PC-9 (cell line): ENCODE data around the gene PDE6G. TPM values are rescaled to one million over a fixed set of nuclear protein-coding genes. Genes with fewer than 3 reads are reported as not detected.

Experiments
- BruUV-seq: library from RNA; stranded (reverse); fragments of 400-500 nt; replicated peaks from 2 replicates; lab custom pipeline; 2021; lab: Mats Ljungman, UMichigan
- CTCF ChIA-PET: fragments of 300-600 bp; sonication (Branson Sonifier 250); formaldehyde crosslinking; loops from one replicate; lab custom pipeline; 2022; ENCODE audit warnings: antibody characterized with exemption; lab: Charles Lee
- POLR2A ChIA-PET: fragments of 300-600 bp; sonication (Branson Sonifier 250); formaldehyde crosslinking; loops from one replicate; lab custom pipeline; 2022; ENCODE audit warnings: antibody characterized with exemption; ENCODE audit not compliant: unreplicated experiment; lab: Charles Lee
- DNase-seq, 2 experiments: peaks; one replicate each; pipeline versions ENCODE4 v3.0.0 to v3.0.0-alpha.2; 2015 to 2022; ENCODE audit warnings: mixed read lengths in 1 of 2
- H2AFZ ChIP-seq: fragments of 200-600 bp; sonication (generic); 2 replicates; pipeline ENCODE4 v1.8.1; 2017; ENCODE audit warnings: antibody characterized with exemption
- H3F3A ChIP-seq: fragments of 200-600 bp; sonication (generic); 2 replicates; pipeline ENCODE4 v1.8.1; 2017; ENCODE audit warnings: antibody characterized with exemption, mild to moderate bottlenecking, low read depth; ENCODE audit not compliant: insufficient read depth
- H3K27ac ChIP-seq: fragments of 200-600 bp; sonication (generic); 2 replicates; pipeline ENCODE4 v1.6.1; 2016; ENCODE audit warnings: mixed run types
- H3K27me3 ChIP-seq: fragments of 200-600 bp; sonication (generic); 2 replicates; pipeline ENCODE4 v1.6.1; 2016; ENCODE audit warnings: low read depth, mixed run types; ENCODE audit not compliant: insufficient read depth
- H3K36me3 ChIP-seq: fragments of 200-600 bp; sonication (generic); 2 replicates; pipeline ENCODE4 v1.6.1; 2016; ENCODE audit warnings: low read depth, mixed run types
- H3K4me1 ChIP-seq: fragments of 200-600 bp; sonication (generic); replicated peaks from 2 replicates; pipeline ENCODE4 v1.6.1; 2016; ENCODE audit warnings: mixed run types; ENCODE audit not compliant: insufficient read depth
- H3K4me2 ChIP-seq: fragments of 200-600 bp; sonication (generic); 2 replicates; pipeline ENCODE4 v1.6.1; 2017; ENCODE audit warnings: mixed run types
- H3K4me3 ChIP-seq: fragments of 200-600 bp; sonication (generic); 2 replicates; pipeline ENCODE4 v1.6.1; 2016; ENCODE audit warnings: mixed run types
- H3K79me2 ChIP-seq: fragments of 200-600 bp; sonication (generic); 2 replicates; pipeline ENCODE4 v1.6.1; 2017; ENCODE audit warnings: low read depth, mixed run types
- H3K9me2 ChIP-seq: fragments of 200-600 bp; sonication (generic); 2 replicates; pipeline ENCODE4 v1.8.1; 2017; ENCODE audit warnings: mild to moderate bottlenecking; ENCODE audit not compliant: insufficient read depth
- H3K9me3 ChIP-seq: fragments of 200-600 bp; sonication (generic); 2 replicates; pipeline ENCODE4 v1.8.1; 2016; ENCODE audit warnings: low read depth; ENCODE audit not compliant: insufficient read depth
- H4K20me1 ChIP-seq: fragments of 200-600 bp; sonication (generic); 2 replicates; pipeline ENCODE4 v1.8.1; 2017; ENCODE audit not compliant: insufficient read depth
- CTCF ChIP-seq: fragments of 200-600 bp; sonication (generic); conservative IDR thresholded peaks from 2 replicates; pipeline ENCODE4 v1.6.1; 2017; ENCODE audit warnings: mixed run types, antibody characterized with exemption, mild to moderate bottlenecking, moderate library complexity
- EZH2 ChIP-seq: fragments of 200-600 bp; sonication (generic); IDR thresholded peaks from 2 replicates; pipeline ENCODE4 v1.8.0; 2017; ENCODE audit warnings: antibody characterized with exemption, low read depth
- intact Hi-C: fragments of 100-400 bp; cut with micrococcal nuclease; formaldehyde crosslinking; loops from one replicate; pipeline ENCODE4 v1.10.0; 2022; ENCODE audit not compliant: unreplicated experiment
- total RNA-seq: library from RNA; stranded (reverse); gene quantifications from 2 replicates; pipeline ENCODE4 v1.2.3, GENCODE V29; 2021

Gene PDE6G
- total RNA-seq, 1 experiment from 2014 or later = 1.3 TPM

DNA sequence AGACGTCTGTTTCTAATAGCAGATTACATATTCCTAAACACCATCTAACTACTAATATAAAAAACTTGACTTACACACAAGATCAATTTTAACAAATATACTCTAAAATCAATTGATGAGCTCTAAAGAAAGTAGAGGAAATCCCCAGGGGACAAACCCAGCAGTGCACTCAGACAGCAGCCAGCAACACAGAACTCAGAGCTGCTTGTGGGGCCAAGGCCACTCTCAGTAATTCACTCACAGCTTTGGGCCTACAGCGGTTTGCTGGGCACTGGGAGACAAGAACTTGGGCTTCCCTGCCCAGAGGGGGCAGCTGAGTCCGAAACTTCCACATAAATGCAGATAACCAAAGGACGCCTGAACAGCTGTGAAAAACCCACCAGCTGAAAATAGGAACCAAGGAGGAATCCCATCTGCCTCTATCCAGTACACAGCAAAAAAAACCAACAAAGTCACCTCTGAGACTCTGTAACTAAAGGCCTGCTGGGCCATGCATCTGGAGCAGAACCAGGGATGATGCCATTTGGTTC is 40.9 kb downstream of the PDE6G start:
- H3K4me2 ChIP-seq = no peak overlapping the region
- H3F3A ChIP-seq = no peaks in the 10 kb centered on the region
- no peak overlapping the region for H3K27ac ChIP-seq
- no peaks in the 10 kb centered on the region for H3K9me2 ChIP-seq
- no TSS peak for BruUV-seq
- H3K27me3 ChIP-seq = no peaks in the 10 kb centered on the region
- H3K79me2 ChIP-seq = peaks cover 11% of the 10 kb centered on the region; the same call in 1 of the 2 replicates
- ChIA-PET CTCF (no interaction called here), POLR2A (no interaction called here)
- H3K4me3 ChIP-seq = no peak overlapping the region
- no peak for TF ChIP-seq CTCF
- TF ChIP-seq EZH2 = no peak
- DNase-seq = no peak
- H4K20me1 ChIP-seq = peaks cover 16% of the 10 kb centered on the region
- intact Hi-C loops = no loop called here
- no peak overlapping the region for H2AFZ ChIP-seq
- no peaks in the 10 kb centered on the region for H3K36me3 ChIP-seq
- no peaks in the 10 kb centered on the region for H3K9me3 ChIP-seq
- no peaks in the 10 kb centered on the region for H3K4me1 ChIP-seq

DNA sequence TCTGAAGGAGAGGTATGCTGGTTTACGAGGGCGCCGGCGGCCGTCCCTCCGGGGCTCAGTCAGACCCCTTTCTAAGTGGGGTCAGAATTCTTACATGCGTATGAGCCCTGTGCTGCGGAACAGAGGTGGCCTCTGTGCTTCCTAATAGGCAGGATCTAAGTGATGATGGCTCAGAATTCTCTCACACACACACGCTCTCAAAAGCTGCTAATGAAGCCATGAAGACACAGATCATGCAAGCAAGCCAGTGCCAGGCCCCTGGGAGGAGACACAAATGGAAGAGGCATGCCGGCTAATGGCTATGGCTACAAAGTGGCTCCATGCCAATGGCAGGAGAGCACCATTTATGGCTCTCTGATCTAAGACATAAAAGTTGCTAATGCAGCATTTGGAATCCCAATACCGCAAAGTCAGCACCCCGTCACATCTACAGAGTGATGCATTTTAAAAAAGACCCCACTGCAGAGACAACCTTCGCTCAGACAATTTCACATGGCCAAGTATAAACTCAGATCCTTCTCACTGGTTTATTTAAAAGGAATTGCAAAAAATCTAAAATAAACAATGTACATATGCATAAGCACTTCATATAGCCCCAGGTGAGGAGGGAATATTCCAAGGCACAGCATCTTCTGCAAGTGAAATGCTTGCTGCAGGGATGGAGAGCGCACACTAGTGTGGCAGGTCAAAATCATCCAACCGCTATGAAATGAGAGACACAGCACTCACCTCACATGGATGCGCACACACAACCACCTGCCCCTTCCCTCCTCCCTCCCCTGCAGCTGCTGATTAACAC is 44.0 kb downstream of the PDE6G start:
- BruUV-seq = no TSS peak
- Histone ChIP-seq H2AFZ (no peak overlapping the region), H3K27me3 (no peaks in the 10 kb centered on the region), H3K9me2 (no peaks in the 10 kb centered on the region), H3F3A (no peaks in the 10 kb centered on the region), H3K4me2 (no peak overlapping the region), H3K4me3 (no peak overlapping the region), H3K27ac (no peak overlapping the region), H3K4me1 (no peaks in the 10 kb centered on the region), H3K9me3 (no peaks in the 10 kb centered on the region), H4K20me1 (peaks cover 23% of the 10 kb centered on the region), H3K36me3 (no peaks in the 10 kb centered on the region), H3K79me2 (peaks cover 11% of the 10 kb centered on the region; the same call in 1 of the 2 replicates)
- intact Hi-C loops = no loop called here
- no peak for TF ChIP-seq EZH2
- TF ChIP-seq CTCF = no peak
- DNase-seq = no peak
- ChIA-PET CTCF (interaction anchor here (0.7 kb wide), 1 partner anchor 739 kb away, joined by 6 read pairs; no protein-coding TSS in a partner anchor), POLR2A (interaction anchor here (0.6 kb wide), 1 partner anchor 181 kb away, joined by 9 read pairs; no protein-coding TSS in a partner anchor)

- Histone ChIP-seq H3K27ac (no peak overlapping the region), H3K9me3 (no peaks in the 10 kb centered on the region), H3K4me1 (no peaks in the 10 kb centered on the region), H3K36me3 (no peaks in the 10 kb centered on the region), H3K27me3 (no peaks in the 10 kb centered on the region), H3K4me3 (no peak overlapping the region), H3K79me2 (peaks cover 5% of the 10 kb centered on the region; the same call in 1 of the 2 replicates), H4K20me1 (peaks cover 8% of the 10 kb centered on the region), H3F3A (no peaks in the 10 kb centered on the region), H3K9me2 (no peaks in the 10 kb centered on the region), H2AFZ (no peak overlapping the region), H3K4me2 (no peak overlapping the region)
- intact Hi-C loops = no loop called here
- TF ChIP-seq EZH2 (no peak), CTCF (no peak)
- ChIA-PET POLR2A (no interaction called here), CTCF (no interaction called here)
- no TSS peak for BruUV-seq
- no peak for DNase-seq
Measured at GRCh38 chr17:81609541-81610311, 46.6 kb downstream of the PDE6G start.
